BE2C (cell line): Measurements from ENCODE around the gene POLE.

Source experiments
- DNase-seq: peaks from one replicate; pipeline ENCODE4 v3.0.0-alpha.2; 2020
- H3K27me3 ChIP-seq: fragments of 250-450 bp; sonication (Bioruptor Pico); 2 replicates; pipeline ENCODE4 v1.5.1; 2020; ENCODE audit warnings: mild to moderate bottlenecking
- H3K36me3 ChIP-seq: fragments of 250-450 bp; sonication (Bioruptor Pico); 2 replicates; pipeline ENCODE4 v1.5.1; 2020; ENCODE audit warnings: mild to moderate bottlenecking
- H3K4me1 ChIP-seq: fragments of 250-450 bp; sonication (Bioruptor Pico); 2 replicates; pipeline ENCODE4 v1.5.1; 2020
- H3K4me3 ChIP-seq: 2 replicates; pipeline ENCODE4 v1.5.1; 2011; ENCODE audit warnings: low read depth, low read length
- H3K9me3 ChIP-seq: fragments of 250-450 bp; sonication (Bioruptor Pico); 2 replicates; pipeline ENCODE4 v1.5.1; 2020
- TF ChIP-seq, protein P1 (sequence below): IDR thresholded peaks from 2 replicates; pipeline ENCODE4 v1.5.1; 2012; ENCODE audit warnings: mild to moderate bottlenecking, low read depth, low read length

Gene POLE

DNA sequence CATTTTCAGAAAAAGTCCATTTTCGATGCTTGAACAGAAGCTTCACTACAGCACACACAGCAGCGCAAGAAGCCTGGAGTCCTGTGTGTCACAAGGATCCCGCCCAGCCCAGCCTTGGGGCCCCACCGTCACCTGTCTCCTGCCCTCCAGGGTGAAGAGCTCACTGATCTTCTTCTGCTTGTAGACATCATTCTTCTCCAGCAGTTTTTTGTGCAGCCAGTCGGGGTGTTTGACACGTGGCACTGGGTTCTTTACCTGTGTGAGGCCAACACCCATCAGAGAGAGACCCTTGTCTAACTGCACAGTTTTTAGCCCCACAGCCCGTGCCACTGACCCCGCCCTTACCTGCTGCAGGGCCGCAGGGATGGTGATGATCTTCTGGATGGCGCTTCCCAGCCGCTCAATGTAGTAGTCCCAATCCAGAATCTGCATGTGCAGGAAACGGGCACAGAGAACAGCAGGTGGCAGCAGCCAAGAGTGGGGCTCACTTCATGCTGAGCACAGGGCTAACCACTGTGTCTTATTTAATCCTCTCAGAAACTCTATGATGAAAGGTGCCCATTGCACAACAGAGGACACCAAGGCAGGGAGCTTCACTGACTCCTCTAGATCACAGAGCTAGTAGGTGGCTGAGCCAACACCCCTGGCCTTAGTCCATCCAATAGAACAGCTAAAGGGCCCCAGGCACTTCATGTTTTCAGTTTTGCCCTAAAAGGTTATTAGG is 30.0 kb downstream of the POLE start:
- Histone ChIP-seq H3K9me3 (no peaks in the 10 kb centered on the region), H3K36me3 (peaks cover 78% of the 10 kb centered on the region)
- TF ChIP-seq, protein P1, sequence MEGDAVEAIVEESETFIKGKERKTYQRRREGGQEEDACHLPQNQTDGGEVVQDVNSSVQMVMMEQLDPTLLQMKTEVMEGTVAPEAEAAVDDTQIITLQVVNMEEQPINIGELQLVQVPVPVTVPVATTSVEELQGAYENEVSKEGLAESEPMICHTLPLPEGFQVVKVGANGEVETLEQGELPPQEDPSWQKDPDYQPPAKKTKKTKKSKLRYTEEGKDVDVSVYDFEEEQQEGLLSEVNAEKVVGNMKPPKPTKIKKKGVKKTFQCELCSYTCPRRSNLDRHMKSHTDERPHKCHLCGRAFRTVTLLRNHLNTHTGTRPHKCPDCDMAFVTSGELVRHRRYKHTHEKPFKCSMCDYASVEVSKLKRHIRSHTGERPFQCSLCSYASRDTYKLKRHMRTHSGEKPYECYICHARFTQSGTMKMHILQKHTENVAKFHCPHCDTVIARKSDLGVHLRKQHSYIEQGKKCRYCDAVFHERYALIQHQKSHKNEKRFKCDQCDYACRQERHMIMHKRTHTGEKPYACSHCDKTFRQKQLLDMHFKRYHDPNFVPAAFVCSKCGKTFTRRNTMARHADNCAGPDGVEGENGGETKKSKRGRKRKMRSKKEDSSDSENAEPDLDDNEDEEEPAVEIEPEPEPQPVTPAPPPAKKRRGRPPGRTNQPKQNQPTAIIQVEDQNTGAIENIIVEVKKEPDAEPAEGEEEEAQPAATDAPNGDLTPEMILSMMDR, result no peak

DNA sequence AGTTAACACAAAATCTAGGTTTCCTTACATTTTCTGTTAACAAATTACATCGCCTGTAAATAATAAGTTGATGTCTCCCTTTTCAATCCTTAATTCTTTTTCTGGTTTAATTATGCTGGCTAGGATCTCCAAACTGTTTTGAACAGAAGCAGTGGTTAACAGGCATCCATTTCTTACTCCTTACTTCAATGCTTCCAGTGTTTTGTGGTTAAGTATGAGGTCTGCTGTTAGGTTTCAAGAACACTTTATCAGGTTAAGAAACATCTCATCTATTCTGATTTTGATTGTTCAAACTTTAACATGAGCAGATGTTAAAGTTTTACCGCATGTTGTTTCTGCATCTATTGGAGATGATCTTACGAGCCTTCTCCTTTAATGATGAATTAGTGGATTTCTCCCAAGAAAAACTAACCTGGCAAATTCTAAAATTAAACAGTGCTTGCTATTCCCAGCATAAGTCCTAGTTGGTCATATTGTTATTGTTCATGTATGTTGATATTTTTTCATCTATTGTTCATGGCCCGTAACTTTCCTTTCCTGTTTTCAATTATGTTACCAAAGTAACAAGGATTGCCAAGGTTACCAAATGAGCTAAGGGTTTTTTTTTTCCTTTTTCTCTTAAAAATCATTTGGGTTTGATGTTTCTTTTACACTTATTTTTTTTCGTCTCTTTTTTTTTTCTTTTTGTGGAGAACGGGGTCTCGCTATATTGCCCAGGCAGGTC is 33.4 kb downstream of the POLE start:
- Histone ChIP-seq H3K27me3 (no peaks in the 10 kb centered on the region), H3K9me3 (no peaks in the 10 kb centered on the region), H3K36me3 (peaks cover 66% of the 10 kb centered on the region), H3K4me1 (no peaks in the 10 kb centered on the region), H3K4me3 (no peak overlapping the region)
- DNase-seq, result no peak
- TF ChIP-seq, protein P1, result no peak

More for the DNA sequence above, 30.0 kb downstream of the POLE start:
- Histone ChIP-seq H3K4me1 (no peaks in the 10 kb centered on the region), H3K4me3 (no peak overlapping the region), H3K27me3 (no peaks in the 10 kb centered on the region)
- no peak for DNase-seq

DNA sequence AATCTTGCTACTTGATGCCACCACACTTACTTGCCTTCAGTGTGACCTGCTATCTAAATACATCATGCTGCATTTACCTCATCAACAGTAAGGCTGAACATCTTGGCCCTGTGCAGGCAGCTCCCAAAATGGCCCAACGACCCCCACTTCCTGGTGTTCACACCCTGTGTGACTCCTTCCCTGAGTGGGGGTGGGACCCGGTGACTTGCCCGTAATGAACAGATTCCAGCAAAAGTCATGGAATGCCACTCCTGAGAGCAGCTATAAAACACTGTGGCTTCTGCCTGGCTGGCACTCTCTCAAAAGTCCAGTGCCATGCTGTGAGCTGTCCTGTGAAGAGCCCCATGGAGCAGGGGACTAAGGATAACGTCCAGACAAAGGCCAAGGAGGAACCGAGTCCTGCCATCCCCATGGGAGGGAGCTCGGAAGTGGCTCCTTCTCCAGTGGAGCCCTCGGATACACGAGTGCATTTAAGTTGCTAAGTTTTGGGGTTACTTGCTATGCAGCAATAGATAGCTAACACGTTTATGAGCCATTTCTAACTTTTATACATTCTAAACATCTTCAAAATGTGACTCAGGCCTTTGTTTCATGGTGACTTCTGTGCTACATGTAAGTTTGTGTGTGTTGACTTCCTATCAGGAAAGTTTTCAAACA is 35.6 kb downstream of the POLE start:
- H3K4me3 ChIP-seq, result no peak overlapping the region
- no peak for DNase-seq
- H3K4me1 ChIP-seq, result no peaks in the 10 kb centered on the region
- TF ChIP-seq, protein P1, result no peak
- H3K9me3 ChIP-seq, result no peaks in the 10 kb centered on the region
- no peaks in the 10 kb centered on the region for H3K27me3 ChIP-seq
- H3K36me3 ChIP-seq, result peaks cover 63% of the 10 kb centered on the region

DNA sequence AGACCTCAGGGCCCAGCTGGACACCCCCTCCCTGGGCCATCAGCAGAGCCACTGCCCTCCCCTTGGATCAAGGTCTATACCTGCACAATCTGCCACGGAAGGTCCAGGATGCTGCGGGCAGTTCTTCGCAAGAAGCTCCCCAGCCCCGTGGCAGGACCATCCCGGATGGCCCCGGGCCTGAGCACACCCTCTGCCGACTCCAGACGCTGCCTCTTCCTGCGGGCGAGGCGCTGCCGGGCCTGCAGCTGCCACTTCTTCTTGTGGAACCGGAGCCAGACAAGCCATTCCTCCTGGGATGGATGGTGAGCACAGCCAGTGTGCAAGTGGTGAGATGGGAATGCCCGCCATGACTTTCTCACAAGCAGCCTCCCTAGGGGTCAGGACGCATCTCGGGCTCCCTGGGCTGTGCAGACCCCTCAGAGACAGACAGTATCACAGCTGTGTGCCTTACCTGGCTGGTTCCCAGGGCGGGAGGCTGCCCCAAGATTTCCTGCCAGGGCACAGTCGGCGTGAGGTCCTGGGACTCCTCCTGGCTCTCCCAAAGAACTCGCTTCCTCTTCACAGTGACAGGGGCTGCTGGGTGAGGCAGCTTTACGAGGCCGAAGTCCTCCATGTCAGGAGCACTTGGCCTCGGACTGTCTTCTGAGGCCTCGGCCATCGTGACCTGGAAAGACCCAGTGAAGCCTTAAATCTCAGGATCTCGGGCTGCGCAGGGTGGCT is 37.8 kb downstream of the POLE start:
- Histone ChIP-seq H3K36me3 (peaks cover 59% of the 10 kb centered on the region), H3K4me3 (no peak overlapping the region), H3K27me3 (no peaks in the 10 kb centered on the region), H3K4me1 (no peaks in the 10 kb centered on the region), H3K9me3 (no peaks in the 10 kb centered on the region)
- TF ChIP-seq, protein P1, result no peak
- DNase-seq, result no peak

DNA sequence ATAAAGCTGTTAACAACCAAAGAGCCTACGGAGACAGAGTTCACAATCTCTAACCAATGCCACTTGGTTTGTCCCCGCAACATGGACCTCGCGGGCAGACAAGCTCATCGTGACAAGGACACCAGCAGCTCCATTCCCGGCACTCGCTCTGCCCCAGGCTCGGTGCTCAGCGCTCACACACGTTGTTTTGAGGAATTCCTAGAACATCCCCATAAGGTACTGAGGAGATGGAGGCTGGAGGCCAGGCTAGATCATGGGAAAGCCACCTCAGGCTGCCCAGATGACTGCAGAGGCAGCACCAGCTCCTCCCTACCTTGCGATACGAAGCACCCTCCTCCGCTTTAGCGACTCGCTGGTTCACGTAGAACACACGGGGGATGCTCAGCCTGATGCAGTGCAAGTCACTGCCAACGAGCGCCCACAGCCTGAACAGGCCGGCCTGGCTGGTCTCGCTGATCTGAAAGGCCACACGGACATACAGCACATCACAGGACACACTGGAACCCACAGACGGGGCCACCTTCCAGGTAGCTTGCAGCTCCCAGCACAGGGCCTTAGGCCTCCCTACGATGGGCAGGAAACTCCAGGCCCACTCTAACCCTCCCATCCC is 38.4 kb downstream of the POLE start:
- no peaks in the 10 kb centered on the region for H3K4me1 ChIP-seq
- H3K27me3 ChIP-seq, result no peaks in the 10 kb centered on the region
- H3K4me3 ChIP-seq, result no peak overlapping the region
- H3K9me3 ChIP-seq, result no peaks in the 10 kb centered on the region
- peaks cover 58% of the 10 kb centered on the region for H3K36me3 ChIP-seq
- TF ChIP-seq, protein P1, result no peak
- no peak for DNase-seq
